A549 (cell line): ENCODE data around the gene SLBP. TPM values are rescaled to one million over a fixed set of nuclear protein-coding genes. Genes with fewer than 3 reads are reported as not detected.

Experiments used
- ATAC-seq, 2 experiments: fragments of 200-7000 bp in 1 of 2; fragments of >200 bp in 1 of 2; cut with Nextera tagmentation in 1 of 2; cut with Tn5 transposase in 1 of 2; 3 replicates each; pipeline versions ENCODE4 v1.8.0 to v1.9.1; 2018 to 2020; ENCODE audit warnings: mild to moderate bottlenecking in 1 of 2, moderate library complexity in 1 of 2
- CTCF ChIA-PET: fragments of 300-600 bp; sonication (Branson Sonifier 250); formaldehyde crosslinking; extraction: SDS; loops from one replicate; lab custom pipeline; 2021; ENCODE audit warnings: antibody characterized with exemption, inconsistent platforms; lab: Yijun Ruan, JAX
- POLR2A ChIA-PET: fragments of 350-600 bp; formaldehyde crosslinking; extraction: SDS; loops from one replicate; lab custom pipeline; 2021; ENCODE audit warnings: antibody characterized with exemption, inconsistent platforms; lab: Yijun Ruan, JAX
- DNase-seq, 2 experiments: peaks; one replicate each; pipeline versions ENCODE4 v3.0.0 to v3.0.0-alpha.2; 2011 to 2016; ENCODE audit warnings: low read depth in 1 of 2, low spot score in 1 of 2
- FAIRE-seq: peaks from 2 replicates; lab custom pipeline; 2011; peaks lifted over from hg19 to GRCh38; lab: Jason Lieb, UNC
- H3K27ac ChIP-seq, 2 experiments: fragments of >200 bp; sonication (Bioruptor Twin); formaldehyde crosslinking; 3 replicates each; pipeline ENCODE4 v1.5.1; 2016 to 2017
- H3K4me1 ChIP-seq: fragments of >200 bp; sonication (Bioruptor Twin); formaldehyde crosslinking; 3 replicates; pipeline ENCODE4 v1.6.1; 2016
- H3K4me2 ChIP-seq: fragments of >200 bp; sonication (Bioruptor Twin); formaldehyde crosslinking; 3 replicates; pipeline ENCODE4 v1.6.1; 2016
- H3K4me3 ChIP-seq: fragments of >200 bp; sonication (Bioruptor Twin); formaldehyde crosslinking; 3 replicates; pipeline ENCODE4 v1.5.1; 2016
- H3K9me3 ChIP-seq: fragments of >200 bp; sonication (Bioruptor Twin); formaldehyde crosslinking; 3 replicates; pipeline ENCODE4 v1.6.1; 2016
- BHLHE40 ChIP-seq: IDR thresholded peaks from 2 replicates; pipeline ENCODE4 v1.6.1; 2012; ENCODE audit warnings: low read depth, low read length, inconsistent platforms
- CBX2 ChIP-seq: fragments of 200-600 bp; sonication (generic); IDR thresholded peaks from 2 replicates; pipeline ENCODE4 v1.6.1; 2016; ENCODE audit warnings: low read depth, mild to moderate bottlenecking, borderline replicate concordance
- CHD4 ChIP-seq: fragments of 200-600 bp; sonication (generic); IDR thresholded peaks from 2 replicates; pipeline ENCODE4 v1.6.1; 2016; ENCODE audit warnings: antibody characterized with exemption, mild to moderate bottlenecking, borderline replicate concordance
- EHMT2 ChIP-seq: fragments of 200-600 bp; sonication (generic); IDR thresholded peaks from 2 replicates; pipeline ENCODE4 v1.6.1; 2016; ENCODE audit warnings: antibody characterized with exemption, low read depth, mild to moderate bottlenecking, moderate library complexity
- ESRRA ChIP-seq: fragments of 150-350 bp; IDR thresholded peaks from 2 replicates; pipeline ENCODE4 v1.6.1; 2014; ENCODE audit warnings: mild to moderate bottlenecking, low read length, borderline replicate concordance
- FOSB ChIP-seq: fragments of 250-450 bp; sonication (Bioruptor Pico); IDR thresholded peaks from 2 replicates; pipeline ENCODE4 v1.5.0; 2020; ENCODE audit warnings: mild to moderate bottlenecking, moderate library complexity
- FOSL2 ChIP-seq, 2 experiments: fragments of 450-650 bp in 1 of 2; fragments of >200 bp in 1 of 2; sonication (Bioruptor Twin) in 1 of 2; formaldehyde crosslinking; IDR thresholded peaks; 2 replicates each; pipeline versions ENCODE4 v1.5.0 to v1.6.1; 2016 to 2020; ENCODE audit warnings: mild to moderate bottlenecking in 1 of 2, moderate library complexity in 1 of 2
- GATA3 ChIP-seq: IDR thresholded peaks from 2 replicates; pipeline ENCODE4 v1.6.1; 2012; ENCODE audit warnings: borderline replicate concordance
- HDAC2 ChIP-seq: fragments of 200-600 bp; sonication (generic); IDR thresholded peaks from 2 replicates; pipeline ENCODE4 v1.6.1; 2016
- HEYL ChIP-seq: fragments of 250-450 bp; sonication (Bioruptor Pico); IDR thresholded peaks from 2 replicates; pipeline ENCODE4 v1.8.0; 2021; ENCODE audit warnings: mild to moderate bottlenecking, moderate library complexity
- HMGXB4 ChIP-seq: fragments of 250-450 bp; sonication (Bioruptor Pico); IDR thresholded peaks from 2 replicates; pipeline ENCODE4 v1.5.0; 2021; ENCODE audit warnings: mild to moderate bottlenecking, moderate library complexity, borderline replicate concordance
- HOXB13 ChIP-seq: fragments of 250-450 bp; sonication (Bioruptor Pico); IDR thresholded peaks from 2 replicates; pipeline ENCODE4 v1.5.0; 2020; ENCODE audit warnings: low read depth, mild to moderate bottlenecking, moderate library complexity
- HOXB5 ChIP-seq: fragments of 250-450 bp; sonication (Bioruptor Pico); IDR thresholded peaks from 2 replicates; pipeline ENCODE4 v1.5.0; 2020; ENCODE audit warnings: mild to moderate bottlenecking, moderate library complexity
- JUNB ChIP-seq: fragments of >200 bp; sonication (Bioruptor Twin); formaldehyde crosslinking; IDR thresholded peaks from 2 replicates; pipeline ENCODE4 v1.6.1; 2016
- KDM5A ChIP-seq: fragments of 200-600 bp; sonication (generic); IDR thresholded peaks from 2 replicates; pipeline ENCODE4 v1.6.1; 2016; ENCODE audit warnings: antibody characterized with exemption, mild to moderate bottlenecking
- MAZ ChIP-seq: fragments of 150-350 bp; IDR thresholded peaks from 2 replicates; pipeline ENCODE4 v1.6.1; 2014; ENCODE audit warnings: antibody characterized with exemption, low read depth, low read length, borderline replicate concordance
- MYC ChIP-seq: IDR thresholded peaks from 2 replicates; pipeline ENCODE4 v1.6.1; 2012; ENCODE audit warnings: mild to moderate bottlenecking, inconsistent platforms, low read length, improper control_type of control experiment, borderline replicate concordance
- NFE2L2 ChIP-seq: fragments of 150-350 bp; conservative IDR thresholded peaks from 2 replicates; pipeline ENCODE4 v1.6.1; 2014; ENCODE audit warnings: low read length
- NR3C1 ChIP-seq: fragments of >200 bp; sonication (Bioruptor Twin); formaldehyde crosslinking; IDR thresholded peaks from 3 replicates; pipeline ENCODE4 v1.6.1; 2017
- POLR2AphosphoS2 ChIP-seq: conservative IDR thresholded peaks from 2 replicates; pipeline ENCODE4 v1.6.1; 2012; ENCODE audit warnings: low read length, improper control_type of control experiment, inconsistent platforms
- RAD21 ChIP-seq, 2 experiments: fragments of >200 bp in 1 of 2; sonication (Bioruptor Twin) in 1 of 2; formaldehyde crosslinking in 1 of 2; IDR thresholded peaks in 1 of 2; conservative IDR thresholded peaks in 1 of 2; 2 replicates in 1 of 2; 3 replicates in 1 of 2; pipeline ENCODE4 v1.6.1; 2012 to 2018; ENCODE audit warnings: inconsistent platforms in 1 of 2
- RARB ChIP-seq: fragments of 250-450 bp; sonication (Bioruptor Pico); IDR thresholded peaks from 2 replicates; pipeline ENCODE4 v1.8.0; 2021; ENCODE audit warnings: mild to moderate bottlenecking, moderate library complexity
- RCOR1 ChIP-seq: fragments of 150-350 bp; IDR thresholded peaks from 2 replicates; pipeline ENCODE4 v1.6.1; 2014; ENCODE audit warnings: antibody characterized with exemption, low read length, low read depth
- SMC3 ChIP-seq: fragments of >200 bp; sonication (Bioruptor Twin); formaldehyde crosslinking; IDR thresholded peaks from 3 replicates; pipeline ENCODE4 v1.6.1; 2018; ENCODE audit warnings: inconsistent platforms
- TP53 ChIP-seq: fragments of 250-450 bp; sonication (Bioruptor Pico); IDR thresholded peaks from 2 replicates; pipeline ENCODE4 v1.5.0; 2021; ENCODE audit warnings: mild to moderate bottlenecking, moderate library complexity
- ZC3H11A ChIP-seq: fragments of 450-650 bp; IDR thresholded peaks from 2 replicates; pipeline ENCODE4 v1.6.1; 2014; ENCODE audit warnings: antibody characterized with exemption, mild to moderate bottlenecking
- ZFP36 ChIP-seq: fragments of 450-650 bp; IDR thresholded peaks from 2 replicates; pipeline ENCODE4 v1.6.1; 2014; ENCODE audit warnings: borderline replicate concordance; ENCODE audit not compliant: partially characterized antibody
- WGBS: methylation state at CpG from one replicate; pipeline ENCODE4 v1.1.6; 2017; ENCODE audit errors: missing lambda C conversion rate; 5-methylcytosine and 5-hydroxymethylcytosine counted together
- polyA plus RNA-seq, 4 experiments: library from polyadenylated mRNA; depleted of rRNA in 3 of 4; stranded (reverse); fragments of >200 nt; fragmentation: RNase III in 1 of 4; extraction: RNeasy Plus Mini Kit Qiagen cat#74134 plus additional on column Dnase treatment in 1 of 4; gene quantifications; 2 replicates in 3 of 4; 3 replicates in 1 of 4; pipeline ENCODE4 v1.2.3, GENCODE V29; 2011 to 2017
- TF ChIP-seq, protein P1 (sequence below): fragments of 450-650 bp; IDR thresholded peaks from 2 replicates; pipeline ENCODE4 v1.6.1; 2014; ENCODE audit warnings: antibody characterized with exemption
- TF ChIP-seq, protein P2 (sequence below): fragments of >200 bp; sonication (Bioruptor Twin); formaldehyde crosslinking; IDR thresholded peaks from 3 replicates; pipeline ENCODE4 v1.6.1; 2016
- TF ChIP-seq, protein P3 (sequence below): IDR thresholded peaks from 2 replicates; pipeline ENCODE4 v1.6.1; 2012
- TF ChIP-seq, protein P4 (sequence below): fragments of >200 bp; sonication (Bioruptor Twin); formaldehyde crosslinking; IDR thresholded peaks from 2 replicates; pipeline ENCODE4 v1.6.1; 2016

Gene SLBP
- polyA plus RNA-seq, 2 of the 4 experiments (the other 2 are of a cell fraction) = 80.5 to 89.9 TPM

GRCh38 chr4:1747603-1747967 is 35.5 kb upstream of the SLBP start:
- no peak for ATAC-seq
- WGBS = 90% methylated on average over 10 of the region's 16 CpGs
- Histone ChIP-seq H3K4me3 (no peak overlapping the region), H3K4me2 (no peak overlapping the region)
- CTCF ChIA-PET = interaction anchor here (0.5 to 13.8 kb wide), 22 partner anchors 10 to 179 kb away, joined by 3 to 227 read pairs (median 6); partner anchors contain the start of gene FGFR3
- no peak for TF ChIP-seq TP53 (CRISPR knock-in tag)
- TF ChIP-seq MYC = no peak
- TF ChIP-seq CBX2 = no peak
- no peak for TF ChIP-seq POLR2AphosphoS2
- TF ChIP-seq, protein P1, sequence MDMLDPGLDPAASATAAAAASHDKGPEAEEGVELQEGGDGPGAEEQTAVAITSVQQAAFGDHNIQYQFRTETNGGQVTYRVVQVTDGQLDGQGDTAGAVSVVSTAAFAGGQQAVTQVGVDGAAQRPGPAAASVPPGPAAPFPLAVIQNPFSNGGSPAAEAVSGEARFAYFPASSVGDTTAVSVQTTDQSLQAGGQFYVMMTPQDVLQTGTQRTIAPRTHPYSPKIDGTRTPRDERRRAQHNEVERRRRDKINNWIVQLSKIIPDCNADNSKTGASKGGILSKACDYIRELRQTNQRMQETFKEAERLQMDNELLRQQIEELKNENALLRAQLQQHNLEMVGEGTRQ = no peak
- no peak for TF ChIP-seq ZFP36
- TF ChIP-seq, all 56 proteins: peak for 0
- POLR2A ChIA-PET = no interaction called here
- Histone ChIP-seq H3K27ac (no peak overlapping the region), H3K4me1 (peaks cover 8% of the 10 kb centered on the region), H3K9me3 (no peaks in the 10 kb centered on the region)
- no peak for DNase-seq
- no peak for FAIRE-seq

DNA sequence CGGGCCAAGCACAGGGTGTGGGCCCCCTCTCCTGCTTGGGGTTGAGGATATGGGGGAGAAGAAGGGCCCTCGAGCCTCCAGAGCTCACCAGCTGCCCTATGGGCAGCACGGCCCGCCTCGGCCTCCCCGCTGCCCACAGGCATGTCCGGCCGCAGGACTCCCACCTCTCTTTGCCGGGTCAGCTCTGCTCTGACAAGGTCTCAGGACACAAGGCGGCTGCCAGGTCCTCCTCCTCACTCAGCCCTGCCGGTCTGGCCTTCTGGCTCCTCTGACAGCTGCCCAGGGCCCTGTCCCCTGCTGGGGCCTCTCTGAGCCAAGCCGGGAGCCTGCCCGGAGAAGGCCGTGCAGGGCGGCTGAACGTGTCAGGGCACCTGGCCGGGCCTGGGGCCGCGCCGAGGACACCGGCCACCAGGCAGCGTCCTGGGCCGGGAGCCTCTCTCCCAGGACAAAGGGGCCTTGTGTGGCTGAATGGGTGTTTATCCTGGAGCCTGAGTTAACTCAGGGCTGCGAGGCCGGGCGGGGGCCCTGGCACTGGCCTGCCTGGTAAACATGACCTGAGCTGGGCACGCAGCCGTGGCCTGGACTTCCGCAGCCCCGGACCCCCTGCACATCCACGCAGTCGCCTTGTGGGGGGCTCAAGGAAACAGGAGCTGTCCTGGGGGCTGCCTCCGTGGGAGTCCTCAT is 34.9 kb upstream of the SLBP start:
- peaks cover 3% of the 10 kb centered on the region for H3K4me1 ChIP-seq
- CTCF ChIA-PET = interaction anchor here (0.6 to 13.8 kb wide), 29 partner anchors 10 to 366 kb away, joined by 3 to 227 read pairs (median 4); partner anchors contain the start of gene FGFR3
- no peaks in the 10 kb centered on the region for H3K9me3 ChIP-seq
- TF ChIP-seq, protein P2, sequence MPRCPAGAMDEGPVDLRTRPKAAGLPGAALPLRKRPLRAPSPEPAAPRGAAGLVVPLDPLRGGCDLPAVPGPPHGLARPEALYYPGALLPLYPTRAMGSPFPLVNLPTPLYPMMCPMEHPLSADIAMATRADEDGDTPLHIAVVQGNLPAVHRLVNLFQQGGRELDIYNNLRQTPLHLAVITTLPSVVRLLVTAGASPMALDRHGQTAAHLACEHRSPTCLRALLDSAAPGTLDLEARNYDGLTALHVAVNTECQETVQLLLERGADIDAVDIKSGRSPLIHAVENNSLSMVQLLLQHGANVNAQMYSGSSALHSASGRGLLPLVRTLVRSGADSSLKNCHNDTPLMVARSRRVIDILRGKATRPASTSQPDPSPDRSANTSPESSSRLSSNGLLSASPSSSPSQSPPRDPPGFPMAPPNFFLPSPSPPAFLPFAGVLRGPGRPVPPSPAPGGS = no peak
- H3K27ac ChIP-seq = no peak overlapping the region
- FAIRE-seq (no peak), DNase-seq (no peak), ATAC-seq (peak in 1 of 2 experiments; percentile 11; a peak in 3 of 6 replicates)
- no peak overlapping the region for H3K4me2 ChIP-seq
- WGBS = 74% methylated on average over 8 of the region's 33 CpGs
- no peak overlapping the region for H3K4me3 ChIP-seq
- POLR2A ChIA-PET = no interaction called here

GRCh38 chr4:1746265-1746691 is 34.2 kb upstream of the SLBP start:
- WGBS = no CpG with 5 or more reads among the region's 17 CpGs
- peak; percentile 65 to 88 for ATAC-seq
- no peaks in the 10 kb centered on the region; the same call in 2 of the 3 replicates for H3K4me1 ChIP-seq
- H3K9me3 ChIP-seq = no peaks in the 10 kb centered on the region
- CTCF ChIA-PET = interaction anchor here (0.6 to 13.8 kb wide), 20 partner anchors 9 to 195 kb away, joined by 3 to 227 read pairs (median 4); partner anchors contain the start of gene FGFR3
- H3K4me2 ChIP-seq = no peak overlapping the region
- DNase-seq = peak; percentile 73 to 77
- H3K27ac ChIP-seq = no peak overlapping the region
- no peak for FAIRE-seq
- H3K4me3 ChIP-seq = no peak overlapping the region
- POLR2A ChIA-PET = no interaction called here
- TF ChIP-seq HDAC2 = no peak
- no peak for TF ChIP-seq FOSB (CRISPR knock-in tag)
- TF ChIP-seq CHD4 = no peak
- peak; percentile 52 to 56 for TF ChIP-seq RAD21 (conservative IDR thresholded peaks at IDR 0.05 in 1 of 2, IDR thresholded peaks at IDR 0.05 in 1 of 2)
- TF ChIP-seq KDM5A = no peak
- TF ChIP-seq, protein P3, sequence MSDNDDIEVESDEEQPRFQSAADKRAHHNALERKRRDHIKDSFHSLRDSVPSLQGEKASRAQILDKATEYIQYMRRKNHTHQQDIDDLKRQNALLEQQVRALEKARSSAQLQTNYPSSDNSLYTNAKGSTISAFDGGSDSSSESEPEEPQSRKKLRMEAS = no peak
- no peak for TF ChIP-seq JUNB
- TF ChIP-seq HEYL (CRISPR knock-in tag) = no peak
- TF ChIP-seq BHLHE40 = no peak
- no peak for TF ChIP-seq ESRRA
- TF ChIP-seq SMC3 = peak; percentile 70
- TF ChIP-seq ZC3H11A = 0 out of 2 replicates have a peak, but pooled peaks have one; percentile 0
- no peak for TF ChIP-seq RARB (CRISPR knock-in tag)
- no peak for TF ChIP-seq GATA3
- TF ChIP-seq FOSL2 (IDR thresholded peaks at IDR 0.05) = no peak
- TF ChIP-seq FOSL2 (CRISPR knock-in tag; IDR thresholded peaks at IDR 0.05) = no peak
- no peak for TF ChIP-seq NR3C1
- no peak for TF ChIP-seq HOXB13
- no peak for TF ChIP-seq EHMT2
- TF ChIP-seq, protein P4, sequence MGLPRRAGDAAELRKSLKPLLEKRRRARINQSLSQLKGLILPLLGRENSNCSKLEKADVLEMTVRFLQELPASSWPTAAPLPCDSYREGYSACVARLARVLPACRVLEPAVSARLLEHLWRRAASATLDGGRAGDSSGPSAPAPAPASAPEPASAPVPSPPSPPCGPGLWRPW = no peak
- TF ChIP-seq HMGXB4 (CRISPR knock-in tag) = no peak
- no peak for TF ChIP-seq NFE2L2
- TF ChIP-seq RCOR1 = no peak
- no peak for TF ChIP-seq HOXB5
- no peak for TF ChIP-seq MAZ
